AML-193 (cell line): ENCODE results near the gene BCAP29.

ENCODE experiments used
- DNase-seq, 2 experiments: peaks; one replicate each; lab custom pipeline; 2025; lab: John Stamatoyannopoulos, UW

BCAP29 gene

DNA sequence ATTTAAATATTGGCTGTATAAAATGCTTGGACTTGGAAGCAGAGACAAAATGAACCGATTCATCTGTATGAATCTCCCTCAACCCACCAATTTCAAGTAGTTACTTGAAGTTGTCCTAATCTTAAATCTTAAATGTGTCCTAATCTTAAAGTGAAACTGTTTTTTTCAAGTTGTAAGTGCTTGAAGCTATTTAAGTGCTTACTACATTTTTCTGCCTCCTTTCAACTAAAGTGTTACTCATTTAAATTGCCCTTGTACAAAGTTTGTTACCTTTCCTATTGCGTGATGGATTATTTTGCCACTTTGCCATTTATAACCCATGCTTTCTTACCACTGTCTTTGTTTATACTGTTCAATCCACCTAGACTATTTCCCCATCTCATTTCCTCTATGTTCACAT is 2.8 kb downstream of the BCAP29 start:
- peak; percentile 4 to 44 for DNase-seq

DNA sequence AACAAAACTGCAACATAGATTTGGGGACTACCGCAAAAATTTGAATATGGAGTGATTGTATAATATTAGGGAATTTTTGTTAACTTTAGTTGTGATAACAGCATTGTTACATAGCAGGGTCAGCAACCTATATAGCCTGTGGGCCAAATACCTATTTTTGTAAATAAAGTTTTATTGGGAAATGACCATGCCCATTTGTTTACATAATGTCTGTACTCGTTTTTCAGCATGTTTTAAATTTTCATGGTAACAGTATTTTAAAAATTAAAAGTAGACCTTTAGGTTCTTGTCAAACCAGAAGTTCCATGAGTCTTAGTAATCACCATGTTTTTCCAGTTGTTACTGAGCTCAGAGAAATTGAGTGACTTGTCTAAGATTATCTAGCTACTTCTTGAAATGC is 4.7 kb downstream of the BCAP29 start:
- DNase-seq: no peak

DNA sequence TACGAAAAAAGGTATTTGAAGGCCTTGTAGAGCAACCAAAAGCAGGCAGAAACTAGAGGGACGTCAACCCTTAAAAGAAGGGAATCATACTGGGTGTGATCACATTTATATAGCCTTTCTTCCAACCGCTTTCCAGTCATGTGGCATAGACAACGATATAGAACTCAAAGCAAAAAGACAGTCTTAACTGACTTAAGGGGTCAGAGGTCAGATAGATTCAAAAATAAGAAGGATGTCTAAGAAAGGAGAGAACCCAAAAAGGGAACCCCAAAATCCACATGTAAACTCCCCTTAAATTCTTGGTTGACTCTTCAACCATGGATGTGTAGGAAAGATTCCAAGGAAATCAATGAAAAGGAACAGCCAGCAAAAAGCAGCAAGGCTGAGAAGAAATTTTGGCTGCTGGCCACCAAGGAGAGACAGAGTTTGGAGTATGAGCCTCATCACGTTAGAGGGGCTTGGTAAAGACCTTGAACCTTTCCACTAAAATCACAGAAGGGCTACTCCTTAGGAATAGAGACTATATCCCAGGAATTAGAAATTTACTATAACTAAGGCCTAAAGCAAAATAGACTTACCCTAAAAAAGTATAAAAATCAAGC is 8.6 kb downstream of the BCAP29 start:
- DNase-seq: no peak

DNA sequence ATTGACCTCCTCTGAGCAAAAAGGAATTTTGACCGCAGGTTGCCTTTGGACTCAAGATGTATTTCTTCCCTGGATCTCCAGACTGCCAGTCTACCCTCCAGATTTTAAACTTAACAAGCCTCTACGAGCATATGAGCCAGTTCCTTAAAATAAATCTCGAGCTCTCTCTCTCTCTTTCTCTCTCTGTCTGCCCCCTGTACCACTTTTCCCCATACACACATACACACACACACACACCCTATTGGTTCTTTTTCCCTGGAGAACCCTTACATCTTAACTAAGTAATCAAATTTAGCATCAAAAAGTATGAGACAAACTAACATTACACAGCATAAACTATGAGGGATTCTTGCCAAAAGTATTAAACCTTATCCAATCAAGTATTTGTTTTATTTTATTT is 11.4 kb downstream of the BCAP29 start:
- DNase-seq: no peak

DNA sequence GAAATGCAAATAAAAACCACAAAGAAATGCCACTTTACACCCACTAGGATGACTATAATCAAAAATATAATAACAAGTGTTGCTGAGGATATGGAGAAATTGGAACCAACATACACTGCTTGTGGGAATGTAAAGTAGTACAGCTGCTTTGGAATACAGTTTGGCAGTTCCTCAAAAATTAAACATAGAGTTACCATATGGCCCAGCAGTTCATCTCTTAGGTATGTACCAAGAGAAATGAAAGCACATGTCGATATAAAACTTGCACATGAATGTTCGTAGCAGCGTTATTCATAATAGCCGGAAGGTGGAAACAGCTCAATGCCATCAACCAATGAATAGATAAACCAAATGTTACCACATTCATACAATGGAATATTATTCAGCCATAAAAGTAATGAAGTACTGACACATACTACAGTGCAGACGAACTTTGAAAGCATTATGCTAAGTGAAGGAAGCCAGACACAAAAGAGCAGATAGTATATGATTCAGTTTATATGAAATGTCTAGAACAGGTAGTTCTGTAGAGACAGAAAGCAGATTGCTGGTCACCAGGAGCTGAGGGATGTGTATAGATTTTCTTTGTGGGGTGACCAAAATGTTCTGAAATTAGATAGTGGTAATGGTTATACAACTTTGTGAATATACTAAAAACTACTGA is 12.4 kb downstream of the BCAP29 start:
- DNase-seq: no peak

DNA sequence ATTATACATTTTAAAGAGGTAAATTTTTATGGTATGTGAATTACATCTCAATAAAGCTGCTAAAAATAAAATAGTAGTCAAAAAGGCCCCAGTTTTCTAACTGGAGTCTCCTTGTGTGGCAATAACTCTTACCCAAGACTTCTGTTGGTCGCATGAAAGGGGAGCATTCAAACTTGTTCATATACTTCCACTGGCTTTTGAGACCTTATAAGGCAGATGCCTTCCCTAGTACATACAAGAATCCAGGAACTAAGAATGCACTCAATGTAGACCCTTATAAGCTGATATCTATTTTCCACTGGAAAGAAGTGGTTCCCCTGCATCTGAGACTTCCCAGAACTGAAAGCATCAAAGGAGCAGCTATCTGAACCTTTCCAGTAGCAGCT is 13.0 kb downstream of the BCAP29 start:
- peak in 1 of 2 experiments; percentile 17 for DNase-seq

DNA sequence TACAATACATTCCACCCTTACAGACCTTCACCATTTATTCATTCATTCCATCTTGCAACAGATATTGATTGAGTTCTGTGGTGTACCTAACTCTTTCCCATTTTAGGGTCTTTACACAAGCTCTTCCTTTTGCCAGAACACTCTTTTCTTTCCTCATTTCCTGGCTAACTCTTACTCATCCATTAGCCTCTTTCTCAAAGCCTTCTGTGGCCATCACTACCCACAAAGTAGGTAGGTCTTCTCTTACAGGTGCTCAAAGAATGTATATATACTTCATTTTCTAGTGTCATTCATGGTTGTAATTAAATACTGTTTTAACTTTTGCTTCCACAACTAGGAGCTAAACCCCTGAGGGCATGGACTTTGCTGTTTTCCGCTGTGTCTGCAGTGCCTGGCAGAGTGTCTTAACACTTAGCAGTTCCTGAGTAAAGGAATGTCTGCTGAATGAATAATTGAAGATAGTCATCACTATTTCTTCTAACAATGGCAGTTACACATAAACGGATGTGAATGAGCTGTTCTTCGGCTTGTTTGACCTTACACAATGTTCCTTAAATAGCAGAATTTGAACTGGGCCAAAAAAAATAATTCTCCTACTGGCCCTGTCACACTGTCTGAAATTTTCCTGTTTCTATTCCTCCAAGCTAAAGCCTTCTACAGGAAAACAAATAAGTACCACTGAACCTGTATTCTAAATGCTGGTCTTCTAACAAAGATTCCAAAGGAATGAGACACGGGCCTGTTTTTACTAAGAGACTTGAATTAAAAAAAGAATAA is 15.1 kb downstream of the BCAP29 start:
- no peak for DNase-seq

DNA sequence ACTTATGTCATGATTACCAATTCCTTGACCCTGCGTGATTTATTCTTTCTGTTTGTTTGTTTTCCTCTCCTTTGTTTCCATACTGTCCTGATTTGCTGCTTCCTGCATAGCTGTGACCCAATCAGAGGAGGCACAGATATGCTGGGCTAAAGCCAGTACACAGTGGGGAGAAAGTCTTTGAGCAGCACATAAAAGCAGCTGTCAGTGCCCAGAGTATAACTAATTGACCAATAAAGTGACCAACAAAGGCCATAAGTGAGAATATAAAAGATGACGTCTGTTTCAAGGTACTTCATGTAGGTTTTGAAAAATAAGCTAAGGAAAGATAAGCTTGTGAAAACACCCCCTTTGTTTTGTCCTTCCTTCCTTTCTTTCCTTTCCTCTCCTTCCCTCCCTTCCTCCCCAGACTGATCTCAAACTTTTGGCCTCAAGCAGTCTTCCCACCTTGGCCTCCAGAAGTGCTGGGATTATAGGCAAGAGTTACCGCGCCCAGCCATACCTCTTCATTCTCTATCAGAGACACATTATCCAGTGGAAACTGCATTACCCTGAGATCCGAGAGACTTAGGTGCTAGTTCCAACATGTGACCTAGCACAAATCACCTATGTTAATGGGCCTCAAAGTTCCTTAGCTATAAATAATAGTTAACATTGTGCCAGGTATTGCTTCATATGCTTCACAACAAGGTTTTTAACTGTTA is 17.0 kb downstream of the BCAP29 start:
- DNase-seq: no peak

DNA sequence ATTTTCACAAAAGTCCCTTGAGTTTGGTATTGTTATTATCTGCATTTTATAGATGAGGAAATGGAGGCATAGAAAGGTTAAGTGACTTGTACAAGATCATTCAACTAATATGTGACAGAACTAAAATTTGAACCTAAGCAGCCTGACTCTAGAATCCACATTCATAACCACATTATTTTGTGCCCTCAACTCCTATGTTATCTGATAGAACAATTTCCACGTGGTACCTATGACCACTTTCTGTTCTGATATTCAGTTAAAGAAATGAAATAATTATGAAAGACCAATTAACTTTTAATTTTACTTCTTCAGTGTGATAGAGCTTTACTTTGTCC is 17.5 kb downstream of the BCAP29 start:
- no peak for DNase-seq

DNA sequence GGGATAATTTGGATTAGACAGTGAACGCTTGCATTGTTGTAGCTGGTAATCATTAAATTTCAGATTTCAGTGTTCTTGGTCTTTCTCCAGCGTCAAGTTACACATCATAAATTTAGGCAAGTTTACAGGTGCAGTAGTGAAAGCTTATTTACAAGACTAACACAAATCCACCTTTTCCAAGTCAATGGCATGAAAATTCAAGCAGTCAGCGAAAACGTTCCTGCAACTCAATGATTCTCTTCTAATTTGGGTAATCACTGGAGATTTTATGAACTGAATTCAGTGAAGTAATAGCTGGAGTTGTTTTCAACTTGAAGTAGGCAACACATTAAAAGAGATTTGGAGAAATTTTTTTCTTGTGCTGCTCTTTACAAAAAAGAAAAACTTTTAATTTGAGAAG is 17.9 kb downstream of the BCAP29 start:
- no peak for DNase-seq

DNA sequence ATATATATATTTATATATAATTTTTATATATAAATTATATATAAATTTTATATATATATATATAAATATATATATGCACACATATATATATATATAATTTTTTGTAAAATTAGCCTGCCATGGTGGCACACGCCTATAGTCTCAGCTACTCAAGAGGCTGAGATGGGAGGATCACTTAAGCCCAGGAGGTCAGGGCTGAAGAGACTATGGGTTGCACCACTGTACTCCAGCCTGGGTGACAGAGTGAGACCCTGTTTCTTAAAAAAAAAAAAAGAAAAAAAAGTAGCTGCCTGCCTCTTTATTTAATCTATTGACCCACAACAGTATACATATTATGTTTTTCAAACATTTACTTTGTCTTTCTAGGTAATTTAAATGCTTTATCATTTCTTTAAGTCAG is 19.2 kb downstream of the BCAP29 start:
- DNase-seq: no peak

DNA sequence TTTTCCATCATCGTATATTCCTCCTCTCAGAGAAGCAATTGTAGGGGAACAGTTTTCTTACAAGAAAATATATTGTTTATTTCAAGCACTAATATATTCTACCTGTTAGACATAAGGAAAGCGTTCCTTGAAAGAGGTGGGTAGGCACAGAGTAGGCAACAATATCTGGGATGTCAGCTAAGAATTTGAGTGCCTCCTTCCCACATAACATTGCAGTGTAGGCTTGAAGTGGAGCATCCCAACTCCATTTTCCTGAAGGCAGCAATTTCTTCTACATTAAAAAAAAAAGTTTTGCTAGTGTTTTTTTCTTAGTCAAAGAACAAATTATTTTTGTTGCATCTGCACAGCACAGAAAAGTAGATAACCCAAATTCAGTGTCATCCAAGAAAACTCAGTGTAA is 20.8 kb downstream of the BCAP29 start:
- DNase-seq: no peak

DNA sequence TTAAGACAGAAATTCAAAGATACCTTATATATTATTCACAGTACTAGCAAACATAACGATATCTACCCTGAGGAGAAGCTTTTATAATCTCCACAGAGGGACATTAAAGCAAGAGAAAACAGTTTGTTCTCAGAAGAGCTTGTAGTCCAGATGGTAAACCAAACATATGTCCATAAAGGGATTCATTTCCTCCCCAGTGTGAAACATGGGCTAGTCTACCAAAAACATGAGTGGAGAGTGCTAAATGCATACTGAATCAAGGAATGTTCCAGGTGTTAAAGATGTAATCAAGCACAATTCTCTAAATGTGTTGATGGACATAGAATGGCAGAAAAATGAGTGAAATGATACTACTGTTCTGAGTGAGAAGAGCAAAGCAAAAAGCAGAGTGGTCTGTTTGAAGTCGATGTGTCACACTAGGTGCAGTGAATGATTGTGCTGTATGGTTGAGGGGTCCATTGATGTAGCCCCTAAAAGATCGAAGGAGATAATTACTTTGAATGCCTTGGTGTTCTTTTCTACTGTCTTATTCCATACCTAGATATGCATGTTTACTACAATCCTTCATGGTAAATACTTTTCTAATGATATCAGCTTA is 25.3 kb downstream of the BCAP29 start:
- DNase-seq: no peak

DNA sequence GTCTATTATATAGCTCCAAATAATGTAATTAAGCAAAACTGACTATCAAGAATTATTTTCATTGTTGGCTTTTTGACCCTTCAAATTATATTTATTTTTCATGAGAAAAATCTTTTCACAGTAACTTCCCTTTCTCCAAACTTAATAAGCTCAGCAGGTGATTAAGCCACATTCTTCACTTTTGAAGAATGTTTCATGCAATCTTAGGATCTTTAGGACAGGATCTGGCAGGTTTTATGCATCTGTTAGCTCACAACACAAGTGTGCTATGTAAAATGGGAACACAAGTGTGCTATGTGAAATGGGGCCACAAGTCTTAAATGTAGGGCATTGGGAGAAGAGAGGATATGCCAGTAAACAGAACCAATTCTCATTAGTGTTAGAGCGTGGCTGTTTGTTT is 26.3 kb downstream of the BCAP29 start:
- DNase-seq: no peak

DNA sequence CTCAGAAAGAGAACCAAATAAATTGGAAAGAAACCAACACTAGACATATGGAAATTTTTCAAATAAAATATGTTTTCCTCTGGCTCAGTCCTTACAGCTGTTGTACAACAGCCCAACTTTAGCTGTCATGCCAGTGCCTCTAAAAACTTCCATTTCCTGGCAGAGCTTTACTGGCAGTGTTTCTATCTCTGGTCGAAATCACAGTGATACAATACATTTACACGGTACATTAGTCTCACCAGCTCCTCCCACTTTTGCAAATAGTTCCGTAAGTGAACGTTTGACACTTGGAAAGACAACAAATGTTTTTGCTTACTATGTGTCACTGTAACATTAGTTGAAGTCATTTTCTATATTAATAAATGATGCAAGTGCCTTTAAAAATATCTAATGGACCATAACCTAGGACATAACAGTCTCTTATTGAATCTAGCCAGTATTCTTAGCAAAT is 29.8 kb downstream of the BCAP29 start:
- no peak for DNase-seq

DNA sequence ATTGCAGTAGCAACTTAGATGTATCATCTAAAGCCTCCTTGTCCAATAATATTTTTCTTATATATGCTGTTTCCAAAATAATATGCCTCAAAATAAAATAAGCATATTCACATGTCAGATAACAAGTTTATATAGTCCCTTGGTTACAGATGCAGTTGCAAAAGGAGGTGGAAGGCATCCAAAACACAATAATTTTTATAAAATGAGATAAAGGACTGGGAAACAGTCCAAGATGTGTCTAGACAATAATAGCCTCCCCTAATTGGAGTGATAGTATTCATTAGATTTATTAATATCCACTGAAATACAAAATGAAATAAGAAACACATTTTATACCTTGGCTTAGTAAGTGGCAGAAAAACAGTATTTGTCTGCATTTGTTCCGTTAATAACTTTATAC is 30.3 kb downstream of the BCAP29 start:
- no peak for DNase-seq

DNA sequence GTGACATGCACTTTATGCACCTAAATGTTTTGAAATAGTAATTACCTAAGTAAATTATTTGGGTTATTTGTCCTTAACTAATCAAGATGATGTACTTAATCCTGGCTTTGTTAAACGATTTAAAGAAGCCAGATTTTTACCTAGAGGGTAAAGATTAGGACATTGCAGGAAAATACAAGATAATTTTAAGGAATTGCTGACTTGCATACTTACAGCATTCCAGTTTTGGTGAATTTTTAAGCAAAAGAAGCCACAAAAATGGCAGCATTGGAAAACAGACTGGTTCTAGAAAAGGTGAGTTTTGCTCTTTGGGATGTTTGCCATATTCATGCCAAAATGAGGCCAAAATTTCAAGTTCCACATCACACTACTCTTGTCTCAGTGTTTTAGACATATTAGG is 33.4 kb downstream of the BCAP29 start:
- DNase-seq: no peak

DNA sequence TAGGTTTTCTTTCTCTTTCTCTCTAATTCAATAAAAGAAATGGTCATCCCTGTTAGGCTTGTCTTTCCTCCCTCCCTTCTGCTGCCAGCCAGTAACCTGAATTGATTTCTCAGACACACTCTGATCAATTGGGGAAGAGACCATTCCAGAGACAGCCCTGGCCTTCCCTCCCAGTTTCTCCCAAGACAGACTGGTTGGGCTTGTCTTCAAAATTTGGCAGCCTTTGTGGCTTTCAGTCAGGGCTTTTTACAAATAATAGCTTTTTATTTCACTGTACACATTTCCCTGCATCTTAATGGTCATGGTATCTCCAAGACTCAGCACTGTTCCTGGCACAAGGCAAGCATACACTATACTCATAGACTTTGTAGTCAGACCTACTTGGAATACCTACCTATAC is 33.9 kb downstream of the BCAP29 start:
- DNase-seq: no peak

DNA sequence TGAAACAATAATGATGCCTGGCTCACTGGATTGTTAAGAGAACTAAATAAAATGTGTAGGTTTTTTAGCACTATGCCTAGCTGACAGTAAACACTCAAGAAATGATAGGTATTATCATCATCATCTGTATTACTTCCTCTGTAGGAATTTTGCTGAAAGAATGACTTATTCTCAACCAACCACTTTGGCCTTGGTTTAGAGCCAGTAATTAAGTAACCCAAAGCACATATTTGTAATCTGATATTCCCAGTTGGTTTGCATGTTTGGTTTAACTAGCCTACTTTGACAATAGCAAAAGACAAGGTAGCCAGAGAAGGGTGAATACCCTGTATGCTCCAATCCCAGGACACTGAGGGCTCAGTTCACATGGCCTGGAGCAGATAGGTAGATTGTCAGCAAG is 34.4 kb downstream of the BCAP29 start:
- no peak for DNase-seq

DNA sequence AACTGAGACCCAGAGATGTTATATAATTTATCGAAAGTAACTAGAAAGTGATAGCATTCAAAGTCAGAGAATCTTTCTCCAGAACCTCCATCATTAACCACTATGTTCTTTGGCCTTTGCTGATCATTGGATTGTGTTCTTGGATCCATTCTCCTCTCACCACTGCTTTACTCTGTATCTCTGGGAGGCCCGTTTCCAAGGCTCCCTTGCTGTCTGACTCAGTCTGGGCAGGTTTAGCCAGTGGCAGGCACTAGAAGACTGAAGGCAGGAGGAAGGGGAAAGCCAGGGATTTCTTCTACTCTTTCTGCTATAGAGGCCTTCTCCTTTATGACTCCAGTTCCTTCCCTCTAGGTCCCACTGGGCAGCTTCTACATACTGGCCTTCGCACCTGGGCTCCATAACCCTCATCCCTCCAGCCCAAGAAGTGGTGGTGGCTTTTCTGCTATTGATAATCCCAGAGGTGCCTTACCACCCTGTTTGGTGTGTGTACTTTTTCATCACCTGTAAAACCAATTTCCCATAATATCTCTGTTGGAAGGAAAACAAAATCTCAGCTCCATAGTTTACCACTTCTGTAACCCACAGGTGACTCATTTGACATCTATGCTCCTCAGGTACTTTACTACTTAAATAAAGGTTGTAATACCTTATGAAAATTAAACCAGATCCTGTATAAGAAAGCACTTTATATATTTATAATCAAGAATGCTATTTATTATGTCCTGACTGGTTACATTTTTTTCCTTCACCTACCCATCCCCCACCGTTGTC is 36.0 kb downstream of the BCAP29 start:
- DNase-seq: no peak

DNA sequence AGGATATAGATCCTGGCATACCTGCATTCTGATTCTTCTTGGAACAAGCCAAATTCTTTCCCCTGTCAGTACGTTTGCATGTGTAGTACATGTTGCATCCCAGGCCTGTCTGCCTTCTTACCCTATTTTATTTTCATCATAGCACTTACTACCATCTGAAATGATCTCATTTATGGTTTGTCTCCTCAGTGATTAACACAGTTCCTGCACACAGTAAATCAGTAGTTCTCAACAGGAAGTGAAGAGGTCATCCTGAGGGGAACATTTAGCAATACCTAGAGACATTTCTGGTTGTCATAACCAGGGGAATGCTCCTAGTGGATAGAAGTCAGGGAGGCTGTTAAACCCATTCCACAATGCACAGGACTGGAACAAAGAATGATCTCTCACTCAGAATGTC is 42.4 kb downstream of the BCAP29 start:
- peak; percentile 81 to 92 for DNase-seq

DNA sequence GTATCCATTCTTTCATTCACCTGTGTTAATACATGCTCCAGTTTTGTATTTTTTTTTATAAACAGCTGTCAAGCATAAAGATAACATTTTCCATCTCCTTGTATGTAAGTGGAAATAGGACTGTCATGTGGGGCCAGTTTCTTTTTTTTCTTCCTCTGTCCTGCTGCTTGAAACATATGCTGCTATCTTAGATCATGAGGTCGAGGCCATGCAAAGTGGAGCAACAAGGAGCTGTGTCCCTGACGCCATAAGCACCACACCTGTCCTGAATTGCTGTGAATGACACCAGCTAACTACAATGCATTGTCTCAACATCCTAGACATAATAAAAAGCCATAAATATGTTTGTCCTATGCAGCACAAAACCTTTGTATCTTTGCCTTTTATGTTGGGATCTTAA is 42.8 kb downstream of the BCAP29 start:
- no peak for DNase-seq
